ENCODE measurements around the gene SCP2. TPM values are rescaled to one million over a fixed set of nuclear protein-coding genes. Genes with fewer than 3 reads are reported as not detected.

SCP2 gene
- total RNA-seq, 2 experiments from 2014 or later = 22.7 to 27.0 TPM

GRCh38 chr1:52907812-52908153, 19.3 kb upstream of the SCP2 start:
- ATAC-seq (ENCODE audit: poor library complexity) (no peak), DNase-seq (no peak)
- POLR2A ChIA-PET = no interaction called here
- H3K4me1 Mint-ChIP-seq (ENCODE audit: low read depth) = no peaks in the 10 kb centered on the region
- Histone ChIP-seq H3K4me3 (ENCODE audit: low read length) (no peak overlapping the region), H3K36me3 (ENCODE audit: insufficient read depth, low read length) (peaks cover 18% of the 10 kb centered on the region), H3K27ac (ENCODE audit: low read depth in 1 of 2, low read length in 2 of 2) (no peak overlapping the region), H3K27me3 (ENCODE audit: control insufficient read depth in 1 of 2, insufficient read depth in 2 of 2, low read length in 2 of 2) (no peaks in the 10 kb centered on the region), H3K9me3 (ENCODE audit: control insufficient read depth in 1 of 2, insufficient read depth in 1 of 2, low read length in 2 of 2) (no peaks in the 10 kb centered on the region), H3K4me1 (ENCODE audit: insufficient read depth, low read length) (no peaks in the 10 kb centered on the region)
- CTCF ChIA-PET = no interaction called here
- H3K27me3 Mint-ChIP-seq = no peaks in the 10 kb centered on the region
- TF ChIP-seq, protein P1, sequence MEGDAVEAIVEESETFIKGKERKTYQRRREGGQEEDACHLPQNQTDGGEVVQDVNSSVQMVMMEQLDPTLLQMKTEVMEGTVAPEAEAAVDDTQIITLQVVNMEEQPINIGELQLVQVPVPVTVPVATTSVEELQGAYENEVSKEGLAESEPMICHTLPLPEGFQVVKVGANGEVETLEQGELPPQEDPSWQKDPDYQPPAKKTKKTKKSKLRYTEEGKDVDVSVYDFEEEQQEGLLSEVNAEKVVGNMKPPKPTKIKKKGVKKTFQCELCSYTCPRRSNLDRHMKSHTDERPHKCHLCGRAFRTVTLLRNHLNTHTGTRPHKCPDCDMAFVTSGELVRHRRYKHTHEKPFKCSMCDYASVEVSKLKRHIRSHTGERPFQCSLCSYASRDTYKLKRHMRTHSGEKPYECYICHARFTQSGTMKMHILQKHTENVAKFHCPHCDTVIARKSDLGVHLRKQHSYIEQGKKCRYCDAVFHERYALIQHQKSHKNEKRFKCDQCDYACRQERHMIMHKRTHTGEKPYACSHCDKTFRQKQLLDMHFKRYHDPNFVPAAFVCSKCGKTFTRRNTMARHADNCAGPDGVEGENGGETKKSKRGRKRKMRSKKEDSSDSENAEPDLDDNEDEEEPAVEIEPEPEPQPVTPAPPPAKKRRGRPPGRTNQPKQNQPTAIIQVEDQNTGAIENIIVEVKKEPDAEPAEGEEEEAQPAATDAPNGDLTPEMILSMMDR (IDR thresholded peaks at IDR 0.05) = no peak
- H3K27ac Mint-ChIP-seq = no peak overlapping the region
- no peak overlapping the region for H3K4me3 Mint-ChIP-seq
- no peaks in the 10 kb centered on the region for H3K9me3 Mint-ChIP-seq
- peaks cover 43% of the 10 kb centered on the region for H3K36me3 Mint-ChIP-seq (ENCODE audit: low read depth)
- intact Hi-C loops (cut with DNase I, micrococcal nuclease) = loop anchor here in 1 of 2 experiments (5.0 kb wide), 1 partner anchor 275 kb away; no protein-coding TSS in a partner anchor

GRCh38 chr1:52911541-52911940, 15.5 kb upstream of the SCP2 start:
- Histone ChIP-seq H3K27ac (ENCODE audit: low read depth in 1 of 2, low read length in 2 of 2) (no peak overlapping the region), H3K4me1 (ENCODE audit: insufficient read depth, low read length) (no peaks in the 10 kb centered on the region), H3K4me3 (ENCODE audit: low read length) (no peak overlapping the region), H3K27me3 (ENCODE audit: control insufficient read depth in 1 of 2, insufficient read depth in 2 of 2, low read length in 2 of 2) (no peaks in the 10 kb centered on the region), H3K9me3 (ENCODE audit: control insufficient read depth in 1 of 2, insufficient read depth in 1 of 2, low read length in 2 of 2) (no peaks in the 10 kb centered on the region), H3K36me3 (ENCODE audit: insufficient read depth, low read length) (peaks cover 14% of the 10 kb centered on the region)
- Mint-ChIP-seq H3K36me3 (ENCODE audit: low read depth) (peaks cover 44% of the 10 kb centered on the region), H3K27me3 (no peaks in the 10 kb centered on the region), H3K4me1 (ENCODE audit: low read depth) (no peaks in the 10 kb centered on the region), H3K4me3 (no peak overlapping the region), H3K9me3 (no peaks in the 10 kb centered on the region), H3K27ac (no peak overlapping the region)
- TF ChIP-seq, protein P1 (IDR thresholded peaks at IDR 0.05) = no peak
- ChIA-PET POLR2A (interaction anchor here (1.0 kb wide), 1 partner anchor 10 kb away, joined by 4 read pairs; the partner anchor contains the start of gene ECHDC2), CTCF (no interaction called here)
- ATAC-seq (ENCODE audit: poor library complexity) (no peak), DNase-seq (no peak)
- intact Hi-C loops (cut with DNase I, micrococcal nuclease) = no loop called here

- intact Hi-C loops (cut with DNase I, micrococcal nuclease) = no loop called here
- no peak for ATAC-seq (ENCODE audit: poor library complexity)
- H3K4me3 ChIP-seq (ENCODE audit: low read length) = no peak overlapping the region
Measured at GRCh38 chr1:52913014-52913413, 14.1 kb upstream of the SCP2 start.

More at GRCh38 chr1:52913014-52913413, 14.1 kb upstream of the SCP2 start:
- Mint-ChIP-seq H3K36me3 (ENCODE audit: low read depth) (peaks cover 37% of the 10 kb centered on the region), H3K4me3 (no peak overlapping the region), H3K9me3 (no peaks in the 10 kb centered on the region), H3K27ac (no peak overlapping the region), H3K4me1 (ENCODE audit: low read depth) (peaks cover 7% of the 10 kb centered on the region), H3K27me3 (no peaks in the 10 kb centered on the region)
- Histone ChIP-seq H3K27me3 (ENCODE audit: control insufficient read depth in 1 of 2, insufficient read depth in 2 of 2, low read length in 2 of 2) (no peaks in the 10 kb centered on the region), H3K4me1 (ENCODE audit: insufficient read depth, low read length) (no peaks in the 10 kb centered on the region), H3K36me3 (ENCODE audit: insufficient read depth, low read length) (peaks cover 14% of the 10 kb centered on the region), H3K27ac (ENCODE audit: low read depth in 1 of 2, low read length in 2 of 2) (no peak overlapping the region), H3K9me3 (ENCODE audit: control insufficient read depth in 1 of 2, insufficient read depth in 1 of 2, low read length in 2 of 2) (no peaks in the 10 kb centered on the region)
- TF ChIP-seq, protein P1 (IDR thresholded peaks at IDR 0.05) = no peak
- no peak for DNase-seq
- ChIA-PET CTCF (no interaction called here), POLR2A (no interaction called here)

All from CD4-positive, alpha-beta T cell (primary cell).